HG03066 (cell line): ENCODE measurements around the gene GATAD2B.

ENCODE experiments used
- ATAC-seq: cut with Tn5 transposase; IDR thresholded peaks from one replicate; pipeline ENCODE4 v1.9.1; 2021; ENCODE audit warnings: low read depth; ENCODE audit not compliant: unreplicated experiment

Gene GATAD2B

GRCh38 chr1:153922972-153923925 is at the start of gene GATAD2B:
GATAD2B (minus strand) TSS chr1:153922972; CDS start chr1:153828347, 94,625 bp downstream.
- peak; percentile 94 for ATAC-seq

GRCh38 chr1:153970346-153970745 is 47.6 kb upstream of the GATAD2B start:
- ATAC-seq, result no peak

DNA sequence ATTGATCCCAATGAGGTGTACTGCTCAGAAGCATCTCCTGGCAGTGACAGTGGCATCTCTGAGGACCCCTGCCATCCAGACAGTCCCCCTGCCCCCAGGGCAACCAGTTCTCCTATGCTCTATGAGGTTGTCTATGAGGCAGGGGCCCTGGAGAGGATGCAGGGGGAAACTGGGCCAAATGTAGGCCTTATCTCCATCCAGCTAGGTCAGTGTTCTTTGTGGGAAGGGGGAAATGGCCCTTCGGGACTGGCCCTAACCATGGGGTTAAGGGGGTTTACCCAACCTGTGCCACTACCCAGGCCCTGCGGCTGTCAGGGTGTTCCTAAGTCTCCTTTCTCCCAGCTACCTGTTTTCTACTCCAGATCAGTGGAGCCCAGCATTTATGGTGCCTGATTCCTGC is 46.2 kb upstream of the GATAD2B start:
- no peak for ATAC-seq

DNA sequence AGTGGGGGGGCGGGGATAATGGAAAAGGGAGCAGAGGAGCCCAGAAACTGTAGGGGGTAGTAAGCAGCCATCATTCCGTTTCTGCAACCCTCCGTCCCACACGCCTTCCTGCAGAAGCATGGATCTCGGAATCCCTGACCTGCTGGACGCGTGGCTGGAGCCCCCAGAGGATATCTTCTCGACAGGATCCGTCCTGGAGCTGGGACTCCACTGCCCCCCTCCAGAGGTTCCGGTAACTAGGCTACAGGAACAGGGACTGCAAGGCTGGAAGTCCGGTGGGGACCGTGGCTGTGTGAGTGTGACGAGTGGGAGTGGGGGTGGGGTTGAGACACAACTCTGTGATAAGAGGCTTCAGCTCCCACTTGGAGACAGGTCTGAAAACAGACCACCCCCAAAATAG is 45.6 kb upstream of the GATAD2B start:
- no peak for ATAC-seq

- no peak for ATAC-seq
Measured at GRCh38 chr1:153968000-153968363, 45.2 kb upstream of the GATAD2B start.

GRCh38 chr1:153967107-153967999 is 44.6 kb upstream of the GATAD2B start, which contains the start of gene CREB3L4:
CREB3L4 (plus strand) TSS chr1:153967902; CDS start chr1:153968526, 624 bp downstream.
- ATAC-seq, result peak; percentile 73

- no peak for ATAC-seq
Measured at GRCh38 chr1:153963850-153964331, 41.1 kb upstream of the GATAD2B start.

DNA sequence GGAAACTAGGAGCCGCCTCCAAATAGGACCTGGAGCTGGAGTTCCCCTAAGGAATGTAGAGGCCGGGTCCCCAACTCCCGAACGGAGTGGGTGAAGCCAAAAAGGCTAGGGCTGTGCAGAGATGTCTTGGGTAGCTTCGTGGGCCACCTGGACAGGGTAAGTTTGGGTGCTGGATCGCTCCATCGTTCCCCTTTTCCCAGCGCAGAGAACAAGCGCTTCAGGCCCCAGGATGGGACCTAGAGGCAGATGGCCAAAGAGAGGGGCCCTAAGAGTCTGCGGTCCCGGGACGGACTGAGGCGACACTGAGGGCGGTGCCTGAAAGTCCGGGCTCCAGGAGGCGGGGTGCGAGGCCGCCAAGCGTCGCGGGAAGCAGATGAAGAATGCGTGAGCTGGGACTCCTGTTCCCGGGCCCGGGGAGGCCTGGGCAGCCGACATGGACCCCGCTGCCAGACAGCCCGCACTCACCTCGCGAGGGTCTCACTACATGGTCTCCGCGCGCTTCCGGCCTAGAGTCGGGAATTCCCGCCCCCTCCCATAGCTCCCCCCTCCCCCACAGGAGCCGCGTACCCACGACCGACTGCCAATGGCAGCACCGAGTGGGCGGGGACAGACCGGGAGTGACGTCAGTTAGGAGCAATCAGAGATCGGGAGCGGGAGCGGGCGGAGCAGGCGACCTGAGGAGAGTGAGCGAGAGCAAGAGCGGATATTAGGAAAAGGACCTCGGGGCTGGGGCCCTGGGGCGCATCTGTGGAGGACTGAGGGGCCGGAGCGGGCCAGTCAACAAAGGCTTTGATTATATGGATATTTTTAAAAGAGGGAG is 40.5 kb upstream of the GATAD2B start, which contains the start of gene SLC39A1:
Gene SLC39A1, minus strand, starts transcription at position 508 of the 820 bp plus-strand sequence. CDS start 822 bp downstream, outside the sequence.
- ATAC-seq, result peak; percentile 41

GRCh38 chr1:153962088-153963029 is 39.6 kb upstream of the GATAD2B start:
- ATAC-seq, result no peak

- ATAC-seq, result no peak
Measured at GRCh38 chr1:153961421-153961820, 38.6 kb upstream of the GATAD2B start.

DNA sequence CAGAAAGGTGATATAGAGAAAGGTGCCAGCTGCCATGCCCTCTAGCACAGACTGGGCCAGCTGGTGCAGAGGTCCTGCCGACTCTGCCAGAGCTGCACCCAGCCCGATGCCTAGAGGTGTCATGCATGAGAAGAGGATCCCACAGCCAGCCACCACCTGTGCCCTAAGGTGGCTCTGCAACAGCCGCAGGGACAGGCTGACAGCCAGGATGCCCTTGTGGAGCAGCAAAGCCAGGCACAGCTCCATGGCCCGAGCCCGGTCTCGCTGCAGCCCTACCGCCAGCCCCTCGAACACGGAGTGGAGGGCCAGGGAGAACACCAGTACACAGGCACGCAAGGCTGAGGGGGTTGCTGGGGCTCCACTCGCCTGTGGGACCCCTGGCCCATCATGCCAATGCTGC is 37.4 kb upstream of the GATAD2B start:
- no peak for ATAC-seq

DNA sequence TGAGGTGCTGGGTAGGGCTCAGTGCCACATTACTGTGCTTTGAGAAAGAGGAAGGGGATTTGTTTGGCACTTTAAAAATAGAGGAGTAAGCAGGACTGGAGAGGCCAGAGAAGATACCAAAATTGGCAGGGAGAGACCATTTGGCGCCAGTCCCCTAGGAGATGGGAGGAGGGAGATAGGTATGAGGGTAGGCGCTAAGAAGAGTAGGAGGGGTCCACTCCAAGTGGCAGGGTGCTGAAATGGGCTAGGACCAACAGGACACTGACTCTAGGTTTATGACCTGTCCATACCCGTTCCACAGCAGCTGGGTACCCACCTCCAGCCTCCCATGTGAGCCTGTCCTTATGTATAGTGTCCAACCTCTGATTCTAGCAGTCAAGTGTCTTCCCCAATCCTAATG is 36.7 kb upstream of the GATAD2B start:
- no peak for ATAC-seq

DNA sequence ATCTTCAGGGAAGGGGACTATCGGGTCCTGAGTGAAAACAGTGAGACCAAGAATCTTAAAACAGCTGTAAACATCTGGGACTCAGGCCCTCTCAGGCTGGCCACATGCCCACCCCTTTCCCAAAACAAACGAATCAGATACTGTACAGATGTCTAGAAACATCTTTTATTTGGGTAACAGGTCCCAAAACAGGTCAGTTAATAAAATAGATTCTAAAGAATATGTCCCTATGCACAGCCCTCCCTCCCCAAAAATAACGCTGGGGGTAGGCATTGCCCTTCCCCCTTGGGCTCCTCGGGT is 36.1 kb upstream of the GATAD2B start:
- ATAC-seq, result no peak

DNA sequence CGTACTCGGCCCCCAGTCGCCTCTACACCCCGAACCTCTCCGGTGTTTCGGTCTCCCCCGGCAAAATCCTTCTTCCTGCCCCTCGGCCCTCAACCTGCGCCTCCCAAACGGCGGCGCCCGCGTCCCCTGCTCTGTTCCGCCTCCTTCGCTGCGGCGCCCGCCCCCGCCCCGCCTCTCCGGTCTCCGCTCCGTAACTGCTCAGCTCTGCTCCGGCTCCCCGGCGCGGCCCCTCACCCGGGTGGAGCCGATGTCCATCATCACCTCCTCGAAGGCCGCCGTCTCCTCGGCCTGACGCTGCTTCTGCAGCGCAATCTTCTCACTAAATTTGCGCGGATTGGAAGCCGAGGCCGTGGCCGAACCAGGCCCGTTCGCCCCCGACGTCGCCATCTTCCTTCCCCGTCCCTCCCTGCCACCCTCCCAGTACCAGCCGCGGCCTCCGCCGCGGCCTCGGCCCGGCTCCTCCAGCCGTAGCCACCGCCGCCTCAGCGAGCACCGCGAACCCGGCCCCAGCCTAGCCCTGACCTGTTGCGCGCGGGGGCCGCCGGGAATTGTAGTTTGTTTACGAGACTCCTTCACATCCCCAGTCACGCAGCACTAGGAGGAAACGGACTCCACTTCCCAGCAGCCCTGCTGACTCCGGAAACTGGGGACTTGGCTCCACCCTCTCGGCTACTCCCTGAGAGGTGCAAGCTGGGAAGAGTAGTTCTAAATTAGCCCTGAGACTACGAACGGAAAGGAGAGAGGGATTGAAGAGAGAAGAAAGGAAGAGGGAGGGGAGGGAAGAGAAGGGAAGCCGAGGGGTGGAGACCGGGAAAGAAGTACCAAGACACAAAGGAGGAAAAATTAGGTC is 35.6 kb upstream of the GATAD2B start, which contains the start of gene CRTC2:
Gene CRTC2, minus strand, starts transcription at position 502 of the 850 bp plus-strand sequence. Its CDS starts 115 bp downstream, at position 387.
- ATAC-seq, result peak; percentile 78

DNA sequence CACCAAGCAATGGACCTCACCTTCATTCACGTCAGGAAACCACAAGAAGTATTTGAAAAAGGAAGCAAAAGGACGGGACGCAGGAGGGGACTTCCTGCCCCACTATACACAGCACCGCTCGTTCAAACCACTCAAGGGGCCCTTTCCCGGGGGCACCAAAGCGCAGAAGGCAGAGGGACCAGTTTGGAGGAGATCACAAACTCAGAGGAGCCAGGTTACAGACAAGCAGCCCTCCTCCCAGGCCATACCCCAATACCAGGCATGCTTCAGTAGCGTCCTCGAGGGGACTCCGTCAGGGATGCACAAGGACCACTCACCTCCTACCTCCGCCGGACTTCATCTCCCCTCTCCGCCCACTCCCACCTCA is 35.0 kb upstream of the GATAD2B start:
- peak; percentile 18 for ATAC-seq

GRCh38 chr1:153956997-153957715 is 34.4 kb upstream of the GATAD2B start:
- no peak for ATAC-seq

DNA sequence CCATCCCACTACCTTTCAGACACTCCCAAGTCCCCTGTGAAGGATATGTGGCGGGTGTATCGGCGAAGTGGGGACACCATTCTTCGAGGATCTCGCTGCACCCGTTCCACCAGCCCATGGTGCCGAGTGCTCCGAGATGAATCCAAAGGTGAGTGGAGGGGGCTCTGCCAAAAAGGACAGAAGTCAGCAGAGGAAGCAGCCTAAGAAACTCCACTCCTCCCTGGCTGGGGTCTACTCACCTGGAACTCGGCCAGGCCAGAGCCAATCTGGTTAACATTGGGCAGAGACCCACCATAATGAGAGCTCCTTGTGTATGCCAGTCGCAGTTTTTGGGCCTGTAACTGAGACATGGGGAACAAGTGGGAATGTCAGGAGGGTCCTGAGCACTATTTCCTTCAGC is 32.1 kb upstream of the GATAD2B start:
- ATAC-seq, result no peak
